AG09319 (cell line): ENCODE measurements around the gene TBC1D8.

Source experiments
- DNase-seq: peaks from one replicate; pipeline ENCODE4 v3.0.0-alpha.2; 2010; ENCODE audit warnings: low read depth; ENCODE audit errors: extremely low read depth
- TF ChIP-seq, protein P1 (sequence below): IDR thresholded peaks from 2 replicates; pipeline ENCODE4 v1.5.1; 2011; ENCODE audit warnings: low read depth, mild to moderate bottlenecking, inconsistent platforms, low read length, moderate library complexity

The TBC1D8 gene

DNA sequence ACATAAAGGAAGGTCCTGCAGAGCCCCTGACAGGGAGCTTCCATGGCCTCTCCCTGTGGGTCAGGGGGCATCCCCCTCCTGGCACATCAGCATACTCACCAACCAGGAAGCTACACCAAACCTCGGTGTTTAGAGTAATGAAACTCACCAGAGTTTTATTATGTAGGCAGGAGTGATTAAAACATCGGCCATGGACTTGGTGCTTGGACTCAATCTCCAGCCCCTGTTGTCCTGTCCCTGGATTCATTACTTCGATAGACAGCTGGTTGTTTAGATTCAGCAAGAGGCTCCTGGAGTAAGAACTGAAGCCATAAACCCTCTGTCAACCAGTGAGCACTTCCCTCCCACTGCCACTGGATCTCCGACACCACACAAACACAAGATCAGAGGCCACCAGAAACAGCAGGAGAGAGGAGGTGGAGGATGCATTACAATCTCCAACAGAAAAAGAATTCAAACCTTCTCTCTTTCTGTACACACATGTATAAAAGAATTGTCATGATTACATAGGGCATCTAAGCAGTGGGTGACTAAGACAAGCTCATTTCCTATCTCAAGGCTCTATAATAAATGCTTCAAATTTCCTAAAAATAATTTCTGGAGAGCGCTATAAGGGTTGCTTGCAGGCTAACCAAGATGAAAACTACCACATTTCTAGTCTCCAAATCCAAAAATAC is 27.2 kb downstream of the TBC1D8 start:
- no peak for DNase-seq
- TF ChIP-seq, protein P1, sequence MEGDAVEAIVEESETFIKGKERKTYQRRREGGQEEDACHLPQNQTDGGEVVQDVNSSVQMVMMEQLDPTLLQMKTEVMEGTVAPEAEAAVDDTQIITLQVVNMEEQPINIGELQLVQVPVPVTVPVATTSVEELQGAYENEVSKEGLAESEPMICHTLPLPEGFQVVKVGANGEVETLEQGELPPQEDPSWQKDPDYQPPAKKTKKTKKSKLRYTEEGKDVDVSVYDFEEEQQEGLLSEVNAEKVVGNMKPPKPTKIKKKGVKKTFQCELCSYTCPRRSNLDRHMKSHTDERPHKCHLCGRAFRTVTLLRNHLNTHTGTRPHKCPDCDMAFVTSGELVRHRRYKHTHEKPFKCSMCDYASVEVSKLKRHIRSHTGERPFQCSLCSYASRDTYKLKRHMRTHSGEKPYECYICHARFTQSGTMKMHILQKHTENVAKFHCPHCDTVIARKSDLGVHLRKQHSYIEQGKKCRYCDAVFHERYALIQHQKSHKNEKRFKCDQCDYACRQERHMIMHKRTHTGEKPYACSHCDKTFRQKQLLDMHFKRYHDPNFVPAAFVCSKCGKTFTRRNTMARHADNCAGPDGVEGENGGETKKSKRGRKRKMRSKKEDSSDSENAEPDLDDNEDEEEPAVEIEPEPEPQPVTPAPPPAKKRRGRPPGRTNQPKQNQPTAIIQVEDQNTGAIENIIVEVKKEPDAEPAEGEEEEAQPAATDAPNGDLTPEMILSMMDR: no peak

DNA sequence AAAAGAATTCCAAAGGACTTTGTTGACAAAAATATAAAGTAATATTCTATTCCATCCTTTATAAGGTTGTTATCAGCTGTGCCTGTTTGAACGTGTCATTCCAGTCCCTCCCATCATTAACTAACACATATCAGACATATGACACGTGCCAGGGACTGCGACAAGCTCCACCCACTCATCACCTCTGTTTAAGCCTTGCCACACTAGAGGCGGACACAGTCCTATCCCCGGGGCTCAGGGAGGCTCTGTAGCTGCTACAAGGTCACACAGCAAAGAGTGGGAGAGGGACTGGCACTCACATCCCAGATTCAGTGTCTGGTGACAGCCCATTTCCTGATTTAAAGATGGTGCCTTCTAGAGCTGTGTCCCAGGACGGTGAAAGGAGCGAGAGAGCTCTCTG is 30.0 kb downstream of the TBC1D8 start:
- TF ChIP-seq, protein P1: no peak
- DNase-seq: no peak

DNA sequence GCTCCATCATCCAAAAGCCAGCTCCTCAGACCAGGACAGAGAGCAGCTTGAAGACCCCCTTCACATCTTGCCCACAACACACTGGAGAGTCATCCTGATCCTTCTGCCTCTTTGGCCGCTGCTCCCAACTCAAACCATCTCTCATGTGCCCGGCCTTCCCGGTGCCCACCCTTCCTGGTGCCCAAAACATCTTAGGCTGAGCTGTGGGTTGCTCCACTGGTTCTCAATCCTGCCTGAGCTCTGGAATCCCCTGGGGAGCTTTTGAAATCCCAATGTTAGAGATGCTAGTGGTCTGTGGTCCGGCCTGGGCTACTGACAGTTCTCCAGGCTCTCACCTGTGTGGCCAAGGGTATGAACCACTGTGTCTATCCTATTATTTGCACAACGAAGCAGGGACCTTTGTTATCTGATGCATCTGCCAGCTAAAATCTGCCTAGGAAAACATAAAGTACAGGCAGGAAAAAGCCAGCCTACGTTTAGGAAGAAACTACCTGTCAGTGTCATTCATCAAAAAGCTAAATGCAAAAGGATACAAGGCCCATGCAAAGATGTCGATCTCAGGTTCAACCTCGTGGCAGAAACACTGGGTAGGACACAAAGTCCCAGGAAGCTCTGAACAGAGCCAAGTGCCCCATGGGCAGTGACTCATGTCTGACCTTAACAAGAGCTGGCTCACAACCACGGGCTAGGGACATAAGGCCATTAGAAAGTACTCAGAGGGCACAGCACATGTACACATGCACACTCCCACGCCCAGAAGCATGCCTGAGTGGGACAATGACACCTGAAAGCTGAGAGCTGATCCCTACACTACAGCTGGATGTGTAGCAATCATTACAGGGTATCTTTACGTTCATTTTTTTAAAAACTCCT is 30.8 kb downstream of the TBC1D8 start:
- TF ChIP-seq, protein P1: no peak
- DNase-seq: no peak

DNA sequence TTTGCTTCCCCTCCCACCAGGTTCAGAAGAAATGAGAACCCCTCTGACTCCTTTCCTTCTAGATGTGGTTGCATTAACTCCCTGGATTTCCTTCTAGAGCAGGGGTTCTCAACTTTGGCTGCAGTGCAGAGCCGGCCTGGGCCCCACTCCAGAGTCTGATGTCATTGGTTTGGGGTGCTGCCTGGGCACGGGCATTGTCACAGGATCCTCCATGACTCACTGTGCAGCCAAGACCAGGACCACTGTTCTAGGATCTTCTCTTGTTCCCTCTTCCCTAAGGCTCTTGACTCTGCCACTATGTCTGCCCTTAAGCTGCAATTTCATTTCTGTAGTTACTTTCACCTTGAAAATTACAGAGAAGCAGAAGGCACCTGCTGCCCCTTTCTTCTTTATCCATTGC is 31.8 kb downstream of the TBC1D8 start:
- TF ChIP-seq, protein P1: no peak
- no peak for DNase-seq

DNA sequence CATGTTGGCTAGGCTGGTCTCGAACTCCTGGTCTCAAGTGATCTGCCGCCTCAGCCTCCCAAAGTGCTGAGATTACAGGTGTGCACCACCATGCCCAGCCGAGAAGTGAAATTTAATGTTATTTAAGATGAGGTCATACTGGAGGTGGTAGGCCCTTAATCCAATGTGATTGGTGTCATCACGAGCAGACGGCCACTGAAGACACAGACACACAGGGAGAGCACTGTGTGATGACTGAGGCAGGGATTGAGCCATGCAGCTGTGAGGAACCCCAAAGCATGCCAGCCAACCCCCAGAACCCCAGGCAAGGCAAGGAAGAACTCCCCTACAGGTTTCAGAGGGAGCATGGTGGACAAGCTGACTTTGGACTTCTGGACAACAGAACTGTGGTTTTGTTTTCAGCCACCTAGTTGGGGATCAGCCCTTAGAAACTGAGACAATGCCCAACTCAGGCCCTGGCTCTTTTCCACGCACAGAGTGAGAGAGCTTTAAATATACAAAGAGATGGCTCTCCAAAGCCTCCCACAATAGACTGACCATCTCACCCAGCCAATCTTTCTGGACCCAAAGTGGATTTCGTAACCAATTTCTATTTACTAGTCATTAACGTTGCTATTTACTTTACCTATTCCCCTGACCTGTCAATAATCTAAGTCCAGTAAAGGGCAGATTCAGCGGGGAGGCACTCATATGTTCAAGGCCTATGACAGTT is 34.2 kb downstream of the TBC1D8 start:
- TF ChIP-seq, protein P1: no peak
- DNase-seq: no peak

DNA sequence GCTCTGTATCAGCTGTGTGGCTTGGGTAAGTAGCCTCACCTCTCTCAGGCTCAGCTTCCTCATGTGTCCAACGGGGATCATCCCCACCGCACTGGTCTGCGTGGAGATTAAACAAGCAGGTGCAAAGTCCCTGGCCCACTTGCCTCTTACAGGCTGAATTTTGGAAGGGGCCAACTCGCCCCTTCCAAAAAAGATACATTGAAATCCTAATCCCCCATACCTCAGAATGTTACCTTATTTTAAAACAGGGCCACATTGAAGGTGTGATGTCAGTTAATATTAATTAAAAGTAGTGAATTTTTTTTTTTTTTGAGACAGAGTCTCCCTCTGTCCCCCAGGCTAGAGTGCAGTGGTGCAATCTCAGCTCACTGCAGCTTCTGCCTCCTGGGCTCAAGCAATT is 34.8 kb downstream of the TBC1D8 start:
- TF ChIP-seq, protein P1: no peak
- DNase-seq: no peak
